SK-N-SH treated with all-trans-retinoic acid at 6 μM for 48 hours (cell line): ENCODE measurements around the gene ALG9.

Experiments
- RARB ChIP-seq: fragments of 250-450 bp; sonication (Bioruptor Pico); IDR thresholded peaks from 2 replicates; pipeline ENCODE4 v1.8.0; 2021; ENCODE audit warnings: mild to moderate bottlenecking, moderate library complexity
- ZNF8 ChIP-seq: fragments of 450-650 bp; formaldehyde crosslinking; IDR thresholded peaks from 2 replicates; pipeline ENCODE4 v1.5.0; 2020; ENCODE audit warnings: mild to moderate bottlenecking, moderate library complexity

GRCh38 chr11:111792955-111793500 lies 78.4 kb downstream of the ALG9 start:
- TF ChIP-seq ZNF8 (CRISPR knock-in tag) (no peak), RARB (no peak)
